Endodermal cell (in vitro differentiated cells): Measurements from ENCODE around the gene DENND2A. TPM values are rescaled to one million over a fixed set of nuclear protein-coding genes. Genes with fewer than 3 reads are reported as not detected.

Experiments
- DNase-seq: peaks from one replicate; pipeline ENCODE4 v3.0.0-alpha.2; 2017
- H3K27ac ChIP-seq: 2 replicates; pipeline ENCODE4 v1.5.1; 2013; ENCODE audit warnings: mild to moderate bottlenecking, low read depth, low read length, moderate library complexity
- H3K27me3 ChIP-seq: 2 replicates; pipeline ENCODE4 v1.6.1; 2013; ENCODE audit warnings: mild to moderate bottlenecking, low read length, moderate library complexity; ENCODE audit not compliant: insufficient read depth, control insufficient read depth, poor library complexity, severe bottlenecking
- H3K36me3 ChIP-seq: 2 replicates; pipeline ENCODE4 v1.7.0; 2013; ENCODE audit warnings: mild to moderate bottlenecking, low read length, moderate library complexity; ENCODE audit not compliant: control insufficient read depth, insufficient read depth
- H3K4me1 ChIP-seq: one replicate; pipeline ENCODE4 v1.7.0; 2013; ENCODE audit warnings: low read length; ENCODE audit not compliant: control insufficient read depth, insufficient read depth
- H3K4me3 ChIP-seq: 2 replicates; pipeline ENCODE4 v1.5.1; 2013; ENCODE audit warnings: mild to moderate bottlenecking, low read length, moderate library complexity
- H3K9ac ChIP-seq: 2 replicates; pipeline ENCODE4 v1.6.1; 2013; ENCODE audit warnings: mild to moderate bottlenecking, low read length, moderate library complexity; ENCODE audit not compliant: poor library complexity, severe bottlenecking; ENCODE audit errors: extremely low read depth
- H3K9me3 ChIP-seq: 2 replicates; pipeline ENCODE4 v1.6.1; 2013; ENCODE audit warnings: mild to moderate bottlenecking, low read length, moderate library complexity; ENCODE audit not compliant: control insufficient read depth
- H3K27ac Mint-ChIP-seq: 2 replicates; pipeline ENCODE4 v1.8.0; 2020; ENCODE audit warnings: mixed read lengths
- H3K27me3 Mint-ChIP-seq: 2 replicates; pipeline ENCODE4 v1.8.0; 2021; ENCODE audit warnings: mild to moderate bottlenecking, mixed read lengths; ENCODE audit not compliant: insufficient read depth
- H3K36me3 Mint-ChIP-seq: 2 replicates; pipeline ENCODE4 v1.8.0; 2020; ENCODE audit warnings: low read depth, mixed read lengths
- H3K4me1 Mint-ChIP-seq: 2 replicates; pipeline ENCODE4 v1.8.0; 2020; ENCODE audit warnings: mixed read lengths
- H3K4me3 Mint-ChIP-seq: 2 replicates; pipeline ENCODE4 v1.8.0; 2020; ENCODE audit warnings: mild to moderate bottlenecking, moderate library complexity, mixed read lengths
- H3K9me3 Mint-ChIP-seq: 2 replicates; pipeline ENCODE4 v1.8.0; 2020; ENCODE audit warnings: mild to moderate bottlenecking, mixed read lengths
- WGBS, 2 experiments: methylation state at CpG; one replicate each; pipeline versions ENCODE4 v1.1.5 to v1.1.7; 2013; ENCODE audit warnings: missing lambda C conversion rate in 2 of 2, mixed read lengths in 1 of 2; ENCODE audit not compliant: insufficient coverage in 1 of 2, insufficient read length in 1 of 2; 5-methylcytosine and 5-hydroxymethylcytosine counted together
- total RNA-seq, 2 donors: library from RNA; stranded (reverse); fragmentation: NEBNext Ultra II Directional in 1 of 2; extraction: Animal tissue kit (Norgen Biotek cat#: 25700) in 1 of 2; gene quantifications; 2 replicates in 1 of 2; 3 replicates in 1 of 2; pipeline ENCODE4 v1.2.1, GENCODE V29; 2021
- TF ChIP-seq, protein P1 (sequence below): fragments of 200-600 bp; sonication (generic); conservative IDR thresholded peaks from 2 replicates; pipeline ENCODE4 v1.5.0; 2021; ENCODE audit warnings: antibody characterized with exemption, mild to moderate bottlenecking

The DENND2A gene
- total RNA-seq, 2 donors from 2014 or later, result 28.5 to 40.6 TPM

DNA sequence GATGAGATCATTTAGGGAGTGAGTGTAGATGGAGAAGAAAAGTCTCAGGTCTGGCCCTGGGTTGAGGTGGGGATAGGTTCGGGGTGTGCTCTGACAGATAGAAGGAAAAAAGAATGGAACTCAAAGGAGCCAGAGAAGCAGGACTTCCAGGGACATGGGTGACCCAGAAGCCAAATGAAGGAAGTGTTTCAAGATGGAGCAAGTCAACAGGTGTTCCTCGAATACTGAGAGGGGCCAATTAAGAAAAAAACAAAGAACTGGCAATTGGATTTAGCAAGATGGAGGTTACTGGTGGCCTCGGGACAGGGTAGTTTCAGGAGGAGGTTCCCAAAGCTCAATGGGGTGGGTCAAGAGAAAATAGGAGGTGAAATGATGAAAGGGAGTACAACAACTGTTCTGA lies 40.3 kb downstream of the DENND2A start:
- no peak overlapping the region for H3K27ac ChIP-seq
- Mint-ChIP-seq H3K36me3 (peaks cover 11% of the 10 kb centered on the region), H3K27ac (no peak overlapping the region), H3K4me3 (no peak overlapping the region), H3K4me1 (no peaks in the 10 kb centered on the region), H3K27me3 (no peaks in the 10 kb centered on the region), H3K9me3 (no peaks in the 10 kb centered on the region)
- no peak overlapping the region for H3K9ac ChIP-seq
- H3K9me3 ChIP-seq, result no peaks in the 10 kb centered on the region
- TF ChIP-seq, protein P1, sequence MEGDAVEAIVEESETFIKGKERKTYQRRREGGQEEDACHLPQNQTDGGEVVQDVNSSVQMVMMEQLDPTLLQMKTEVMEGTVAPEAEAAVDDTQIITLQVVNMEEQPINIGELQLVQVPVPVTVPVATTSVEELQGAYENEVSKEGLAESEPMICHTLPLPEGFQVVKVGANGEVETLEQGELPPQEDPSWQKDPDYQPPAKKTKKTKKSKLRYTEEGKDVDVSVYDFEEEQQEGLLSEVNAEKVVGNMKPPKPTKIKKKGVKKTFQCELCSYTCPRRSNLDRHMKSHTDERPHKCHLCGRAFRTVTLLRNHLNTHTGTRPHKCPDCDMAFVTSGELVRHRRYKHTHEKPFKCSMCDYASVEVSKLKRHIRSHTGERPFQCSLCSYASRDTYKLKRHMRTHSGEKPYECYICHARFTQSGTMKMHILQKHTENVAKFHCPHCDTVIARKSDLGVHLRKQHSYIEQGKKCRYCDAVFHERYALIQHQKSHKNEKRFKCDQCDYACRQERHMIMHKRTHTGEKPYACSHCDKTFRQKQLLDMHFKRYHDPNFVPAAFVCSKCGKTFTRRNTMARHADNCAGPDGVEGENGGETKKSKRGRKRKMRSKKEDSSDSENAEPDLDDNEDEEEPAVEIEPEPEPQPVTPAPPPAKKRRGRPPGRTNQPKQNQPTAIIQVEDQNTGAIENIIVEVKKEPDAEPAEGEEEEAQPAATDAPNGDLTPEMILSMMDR, result no peak
- no peak overlapping the region for H3K4me3 ChIP-seq
- peaks cover 11% of the 10 kb centered on the region for H3K36me3 ChIP-seq
- H3K27me3 ChIP-seq, result no peaks in the 10 kb centered on the region
- H3K4me1 ChIP-seq, result no peaks in the 10 kb centered on the region
- no peak for DNase-seq
- 89 to 93% methylated on average over 3 of the region's 3 CpGs for WGBS, 2 experiments

DNA sequence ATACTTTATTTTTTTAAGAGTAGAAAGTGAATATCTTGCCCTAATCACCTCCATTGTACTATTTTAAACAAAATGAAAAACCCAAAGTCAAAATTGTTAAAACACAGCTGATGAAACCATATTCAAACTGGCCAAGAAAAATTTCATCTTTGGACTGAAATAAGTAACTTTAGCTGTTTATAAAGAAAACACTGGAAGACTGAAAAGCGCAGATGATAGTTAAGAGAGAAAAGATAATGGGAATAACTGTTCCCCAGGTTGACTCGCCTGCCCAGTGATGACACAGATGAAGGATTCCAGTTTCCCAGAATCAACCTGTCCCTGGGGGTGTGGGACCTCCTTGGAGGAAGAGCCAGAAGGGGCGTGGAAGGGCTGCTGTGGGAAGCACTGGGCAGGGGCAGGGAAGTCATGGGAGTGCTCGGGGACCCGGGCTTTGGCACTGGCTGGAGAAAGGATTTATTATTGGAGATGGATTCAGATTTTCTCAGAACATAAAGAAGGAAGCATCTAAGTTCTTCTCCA lies 43.1 kb downstream of the DENND2A start:
- no peak overlapping the region for H3K27ac Mint-ChIP-seq
- Histone ChIP-seq H3K27me3 (no peaks in the 10 kb centered on the region), H3K27ac (no peak overlapping the region), H3K4me1 (no peaks in the 10 kb centered on the region), H3K36me3 (peaks cover 11% of the 10 kb centered on the region), H3K9me3 (no peaks in the 10 kb centered on the region), H3K4me3 (no peak overlapping the region), H3K9ac (no peak overlapping the region)
- no peak overlapping the region for H3K4me3 Mint-ChIP-seq
- TF ChIP-seq, protein P1, result no peak
- no peak for DNase-seq
- H3K27me3 Mint-ChIP-seq, result no peaks in the 10 kb centered on the region
- H3K4me1 Mint-ChIP-seq, result peaks cover 8% of the 10 kb centered on the region
- H3K36me3 Mint-ChIP-seq, result peaks cover 11% of the 10 kb centered on the region
- WGBS, 2 experiments, result 94 to 100% methylated on average over 2 to 5 of the region's 5 CpGs
- H3K9me3 Mint-ChIP-seq, result no peaks in the 10 kb centered on the region

DNA sequence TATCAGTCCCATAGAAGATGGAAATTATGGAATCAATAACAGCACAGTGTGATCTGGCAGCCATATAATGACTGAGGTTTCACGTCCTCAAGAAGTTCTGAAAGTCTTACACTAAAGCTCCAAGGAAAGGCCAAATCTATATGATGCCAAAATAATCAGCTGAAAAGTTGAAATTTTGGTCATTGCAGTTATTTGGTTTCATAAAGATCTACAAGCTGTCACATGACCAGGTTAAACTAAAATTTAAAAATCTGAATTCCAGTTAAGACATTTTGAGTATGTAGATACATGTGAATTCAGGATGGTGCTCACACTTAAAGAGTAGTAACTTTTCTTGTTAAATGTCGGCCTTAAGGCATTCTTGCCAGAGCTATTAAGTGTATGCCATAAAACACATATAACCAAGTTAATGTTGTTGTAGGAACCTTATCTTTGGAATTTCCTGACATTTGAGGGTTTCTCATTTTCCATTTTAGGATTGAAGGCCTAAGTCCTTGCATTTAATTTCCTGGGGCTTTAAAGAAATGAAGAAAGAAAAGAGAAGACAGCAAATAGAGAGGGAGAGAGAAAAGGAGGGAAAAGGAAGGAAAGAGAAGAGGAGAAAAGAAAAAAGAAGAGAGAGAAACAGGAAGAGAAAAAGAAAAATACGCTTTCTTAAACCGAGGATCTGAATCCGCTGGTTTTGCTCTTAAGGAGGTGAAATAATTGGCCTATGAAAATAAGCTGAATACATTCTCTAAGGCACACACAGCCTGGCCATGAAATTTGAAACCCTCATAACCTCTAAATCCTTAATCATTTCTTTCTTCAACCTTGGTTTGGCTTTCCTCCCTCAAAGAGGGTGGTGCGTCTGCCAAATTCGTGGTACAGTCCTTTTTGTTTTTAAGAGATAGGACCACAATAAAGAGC lies 43.8 kb downstream of the DENND2A start:
- Histone ChIP-seq H3K27me3 (no peaks in the 10 kb centered on the region), H3K4me3 (no peak overlapping the region), H3K9ac (no peak overlapping the region), H3K27ac (no peak overlapping the region), H3K4me1 (no peaks in the 10 kb centered on the region), H3K9me3 (no peaks in the 10 kb centered on the region), H3K36me3 (peaks cover 8% of the 10 kb centered on the region)
- 94 to 95% methylated on average over 4 to 7 of the region's 7 CpGs for WGBS, 2 experiments
- H3K27ac Mint-ChIP-seq, result no peak overlapping the region
- TF ChIP-seq, protein P1, result no peak
- H3K4me3 Mint-ChIP-seq, result no peak overlapping the region
- no peak for DNase-seq
- H3K36me3 Mint-ChIP-seq, result peaks cover 6% of the 10 kb centered on the region
- no peaks in the 10 kb centered on the region for H3K9me3 Mint-ChIP-seq
- no peaks in the 10 kb centered on the region for H3K27me3 Mint-ChIP-seq
- H3K4me1 Mint-ChIP-seq, result peaks cover 8% of the 10 kb centered on the region
